Astrocyte (in vitro differentiated cells and primary cell): Measurements from ENCODE around the gene TTC33. TPM values are rescaled to one million over a fixed set of nuclear protein-coding genes. Genes with fewer than 3 reads are reported as not detected.
A peak's percentile ranks its signal among the peaks of the same experiment; 100 is the strongest.

Source experiments
- DNase-seq: peaks from one replicate; pipeline ENCODE4 v3.0.0-alpha.2; 2010; ENCODE audit warnings: low read depth
- FAIRE-seq: peaks from 2 replicates; lab custom pipeline; 2011; peaks lifted over from hg19 to GRCh38; lab: Jason Lieb, UNC
- H2AFZ ChIP-seq: 2 replicates; pipeline ENCODE4 v1.6.0; 2012; ENCODE audit warnings: low read depth, low read length, inconsistent platforms
- H3K27ac ChIP-seq: 2 replicates; pipeline ENCODE4 v1.5.1; 2011; ENCODE audit warnings: low read depth, low read length, inconsistent platforms
- H3K27me3 ChIP-seq: 2 replicates; pipeline ENCODE4 v1.6.0; 2011; ENCODE audit warnings: low read length, inconsistent platforms; ENCODE audit not compliant: insufficient read depth
- H3K36me3 ChIP-seq: 2 replicates; pipeline ENCODE4 v1.5.1; 2011; ENCODE audit warnings: low read length, inconsistent platforms; ENCODE audit not compliant: insufficient read depth
- H3K4me1 ChIP-seq: 2 replicates; pipeline ENCODE4 v1.5.1; 2011; ENCODE audit warnings: low read length, inconsistent platforms; ENCODE audit not compliant: insufficient read depth
- H3K4me2 ChIP-seq: 2 replicates; pipeline ENCODE4 v1.6.0; 2012; ENCODE audit warnings: low read length, inconsistent platforms
- H3K4me3 ChIP-seq: 2 replicates; pipeline ENCODE4 v1.5.1; 2011; ENCODE audit warnings: low read depth, mild to moderate bottlenecking, low read length, inconsistent platforms; ENCODE audit not compliant: insufficient read depth
- H3K79me2 ChIP-seq: 2 replicates; pipeline ENCODE4 v1.6.0; 2012; ENCODE audit warnings: mild to moderate bottlenecking, low read length, inconsistent platforms; ENCODE audit not compliant: insufficient read depth
- H3K9ac ChIP-seq: 2 replicates; pipeline ENCODE4 v1.6.0; 2012; ENCODE audit warnings: mild to moderate bottlenecking, low read length, inconsistent platforms
- H3K9me3 ChIP-seq: 2 replicates; pipeline ENCODE4 v1.5.1; 2012; ENCODE audit warnings: low read depth, mild to moderate bottlenecking, low read length, inconsistent platforms; ENCODE audit not compliant: insufficient read depth
- H4K20me1 ChIP-seq: 2 replicates; pipeline ENCODE4 v1.6.0; 2012; ENCODE audit warnings: low read length, inconsistent platforms; ENCODE audit not compliant: insufficient read depth
- H3K27ac Mint-ChIP-seq: one replicate; pipeline ENCODE4 v1.8.0; 2021; ENCODE audit warnings: mild to moderate bottlenecking, mixed read lengths; ENCODE audit not compliant: unreplicated experiment
- H3K27me3 Mint-ChIP-seq: one replicate; pipeline ENCODE4 v1.8.0; 2021; ENCODE audit warnings: low read depth, mixed read lengths; ENCODE audit not compliant: unreplicated experiment
- H3K36me3 Mint-ChIP-seq: one replicate; pipeline ENCODE4 v1.8.0; 2021; ENCODE audit warnings: low read depth, mixed read lengths; ENCODE audit not compliant: unreplicated experiment
- H3K4me1 Mint-ChIP-seq: one replicate; pipeline ENCODE4 v1.8.0; 2021; ENCODE audit warnings: low read depth, mixed read lengths; ENCODE audit not compliant: unreplicated experiment
- H3K4me3 Mint-ChIP-seq: one replicate; pipeline ENCODE4 v1.8.0; 2021; ENCODE audit warnings: mild to moderate bottlenecking, moderate library complexity, mixed read lengths; ENCODE audit not compliant: unreplicated experiment
- H3K9me3 Mint-ChIP-seq: one replicate; pipeline ENCODE4 v1.8.0; 2021; ENCODE audit warnings: mild to moderate bottlenecking, mixed read lengths; ENCODE audit not compliant: unreplicated experiment
- CTCF ChIP-seq: IDR thresholded peaks from 2 replicates; pipeline ENCODE4 v1.5.1; 2011; ENCODE audit warnings: low read depth, mild to moderate bottlenecking, inconsistent platforms, low read length, moderate library complexity; ENCODE audit not compliant: insufficient read depth
- EZH2 ChIP-seq: IDR thresholded peaks from 2 replicates; pipeline ENCODE4 v1.6.1; 2012; ENCODE audit warnings: mild to moderate bottlenecking, low read length, inconsistent platforms; ENCODE audit not compliant: insufficient read depth
- total RNA-seq: library from RNA; stranded (reverse); gene quantifications from 2 replicates; pipeline ENCODE4 v1.2.1, GENCODE V29; 2021

The TTC33 gene
- total RNA-seq, 1 donor from 2014 or later = 13.3 TPM

- no peaks in the 10 kb centered on the region for H3K36me3 Mint-ChIP-seq
- H3K27me3 ChIP-seq = no peaks in the 10 kb centered on the region
- peaks cover 3% of the 10 kb centered on the region for H3K9me3 Mint-ChIP-seq
- H3K4me1 Mint-ChIP-seq = peaks cover 13% of the 10 kb centered on the region
- FAIRE-seq = no peak
- no peak for TF ChIP-seq CTCF
- TF ChIP-seq EZH2 = no peak
- H3K27ac ChIP-seq = no peak overlapping the region
- no peaks in the 10 kb centered on the region for H4K20me1 ChIP-seq
- H3K4me3 Mint-ChIP-seq = no peak overlapping the region
- no peak overlapping the region for H3K9ac ChIP-seq
- H2AFZ ChIP-seq = no peak overlapping the region
- H3K79me2 ChIP-seq = no peaks in the 10 kb centered on the region
- peaks cover 3% of the 10 kb centered on the region for H3K27me3 Mint-ChIP-seq
- no peaks in the 10 kb centered on the region for H3K4me1 ChIP-seq
- no peak overlapping the region for H3K4me2 ChIP-seq
- H3K27ac Mint-ChIP-seq = no peak overlapping the region
- no peak for DNase-seq
- H3K9me3 ChIP-seq = no peaks in the 10 kb centered on the region
- no peak overlapping the region for H3K4me3 ChIP-seq
- H3K36me3 ChIP-seq = no peaks in the 10 kb centered on the region
Measured at GRCh38 chr5:40622463-40623252, 133.1 kb downstream of the TTC33 start.

GRCh38 chr5:40619421-40619820, 136.3 kb downstream of the TTC33 start:
- no peak for FAIRE-seq
- peaks cover 16% of the 10 kb centered on the region for H3K4me1 Mint-ChIP-seq

More at GRCh38 chr5:40619421-40619820, 136.3 kb downstream of the TTC33 start:
- Histone ChIP-seq H3K9me3 (no peaks in the 10 kb centered on the region), H3K27ac (no peak overlapping the region), H3K4me1 (no peaks in the 10 kb centered on the region), H2AFZ (no peak overlapping the region), H3K4me2 (no peak overlapping the region), H3K9ac (no peak overlapping the region), H3K36me3 (no peaks in the 10 kb centered on the region), H4K20me1 (no peaks in the 10 kb centered on the region), H3K27me3 (no peaks in the 10 kb centered on the region), H3K79me2 (no peaks in the 10 kb centered on the region), H3K4me3 (no peak overlapping the region)
- peak; percentile 31 for DNase-seq
- Mint-ChIP-seq H3K9me3 (peaks cover 3% of the 10 kb centered on the region), H3K27me3 (peaks cover 2% of the 10 kb centered on the region), H3K4me3 (no peak overlapping the region), H3K27ac (no peak overlapping the region), H3K36me3 (no peaks in the 10 kb centered on the region)
- TF ChIP-seq CTCF (no peak), EZH2 (no peak)
